Lower lobe of right lung (tissue), 2 donors: Measurements from ENCODE around the gene ELOVL7. TPM values are rescaled to one million over a fixed set of nuclear protein-coding genes. Genes with fewer than 3 reads are reported as not detected.

Experiments
- ATAC-seq, 2 donors: fragments of 200-7000 bp; cut with Tn5 transposase; one replicate each; pipeline ENCODE4 v1.9.1; 2020 to 2022; ENCODE audit warnings: mild to moderate bottlenecking in 2 of 2, moderate library complexity in 2 of 2
- DNase-seq: peaks from one replicate; pipeline ENCODE4 v3.0.0-alpha.2; 2020
- H3K27ac ChIP-seq: fragments of 200-600 bp; one replicate; pipeline ENCODE4 v1.8.0; 2022
- H3K27me3 ChIP-seq: fragments of 200-600 bp; one replicate; pipeline ENCODE4 v1.8.0; 2022; ENCODE audit warnings: low read depth
- H3K36me3 ChIP-seq: fragments of 200-600 bp; one replicate; pipeline ENCODE4 v1.8.0; 2022; ENCODE audit warnings: mild to moderate bottlenecking
- H3K4me1 ChIP-seq: fragments of 200-600 bp; one replicate; pipeline ENCODE4 v1.8.0; 2022
- H3K4me3 ChIP-seq: fragments of 200-600 bp; one replicate; pipeline ENCODE4 v1.8.0; 2022; ENCODE audit warnings: mild to moderate bottlenecking
- H3K9me3 ChIP-seq: fragments of 200-600 bp; one replicate; pipeline ENCODE4 v1.8.0; 2022
- intact Hi-C: fragments of 100-400 bp; cut with DNase I; formaldehyde crosslinking; loops from one replicate; pipeline ENCODE4 v1.11.0; 2022
- total RNA-seq: library from RNA; stranded (reverse); fragmentation: NEBNext Ultra II Directional; extraction: Animal tissue kit (Norgen Biotek cat#: 25700); gene quantifications from one replicate; pipeline ENCODE4 v1.2.1, GENCODE V29; 2021
- TF ChIP-seq, protein P1 (sequence below): fragments of 200-600 bp; IDR thresholded peaks from one replicate; pipeline ENCODE4 v1.8.0; 2022; ENCODE audit warnings: antibody characterized with exemption, mild to moderate bottlenecking
- donor health status: DM: no; HTN: yes; CAD: no; lungs with severe emphysema.

Gene ELOVL7
- total RNA-seq, 1 donor from 2014 or later, result 5.8 TPM

DNA sequence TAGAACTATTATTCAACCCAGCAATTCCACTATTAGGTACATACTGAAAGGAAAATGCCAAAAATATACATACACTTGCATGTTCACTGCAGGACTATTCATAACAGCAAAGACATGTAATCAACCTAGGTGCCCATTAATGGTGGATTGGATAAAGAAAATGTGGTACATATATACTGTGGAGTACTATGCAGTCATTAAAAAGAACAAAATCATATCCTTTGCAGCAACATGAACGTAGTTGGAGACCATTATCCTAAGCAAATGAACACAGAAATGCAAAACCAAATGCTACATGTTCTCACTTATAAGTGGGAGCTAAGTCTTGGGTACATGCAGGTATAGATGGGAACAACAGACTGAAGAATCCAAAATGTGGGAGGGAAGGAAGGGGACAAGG lies 67.7 kb downstream of the ELOVL7 start:
- Histone ChIP-seq H3K4me3 (no peak overlapping the region), H3K36me3 (no peaks in the 10 kb centered on the region), H3K9me3 (no peaks in the 10 kb centered on the region), H3K27ac (no peak overlapping the region), H3K4me1 (no peaks in the 10 kb centered on the region), H3K27me3 (no peaks in the 10 kb centered on the region)
- TF ChIP-seq, protein P1, sequence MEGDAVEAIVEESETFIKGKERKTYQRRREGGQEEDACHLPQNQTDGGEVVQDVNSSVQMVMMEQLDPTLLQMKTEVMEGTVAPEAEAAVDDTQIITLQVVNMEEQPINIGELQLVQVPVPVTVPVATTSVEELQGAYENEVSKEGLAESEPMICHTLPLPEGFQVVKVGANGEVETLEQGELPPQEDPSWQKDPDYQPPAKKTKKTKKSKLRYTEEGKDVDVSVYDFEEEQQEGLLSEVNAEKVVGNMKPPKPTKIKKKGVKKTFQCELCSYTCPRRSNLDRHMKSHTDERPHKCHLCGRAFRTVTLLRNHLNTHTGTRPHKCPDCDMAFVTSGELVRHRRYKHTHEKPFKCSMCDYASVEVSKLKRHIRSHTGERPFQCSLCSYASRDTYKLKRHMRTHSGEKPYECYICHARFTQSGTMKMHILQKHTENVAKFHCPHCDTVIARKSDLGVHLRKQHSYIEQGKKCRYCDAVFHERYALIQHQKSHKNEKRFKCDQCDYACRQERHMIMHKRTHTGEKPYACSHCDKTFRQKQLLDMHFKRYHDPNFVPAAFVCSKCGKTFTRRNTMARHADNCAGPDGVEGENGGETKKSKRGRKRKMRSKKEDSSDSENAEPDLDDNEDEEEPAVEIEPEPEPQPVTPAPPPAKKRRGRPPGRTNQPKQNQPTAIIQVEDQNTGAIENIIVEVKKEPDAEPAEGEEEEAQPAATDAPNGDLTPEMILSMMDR, result no peak
- intact Hi-C loops, result no loop called here
- ATAC-seq (no peak), DNase-seq (no peak)

DNA sequence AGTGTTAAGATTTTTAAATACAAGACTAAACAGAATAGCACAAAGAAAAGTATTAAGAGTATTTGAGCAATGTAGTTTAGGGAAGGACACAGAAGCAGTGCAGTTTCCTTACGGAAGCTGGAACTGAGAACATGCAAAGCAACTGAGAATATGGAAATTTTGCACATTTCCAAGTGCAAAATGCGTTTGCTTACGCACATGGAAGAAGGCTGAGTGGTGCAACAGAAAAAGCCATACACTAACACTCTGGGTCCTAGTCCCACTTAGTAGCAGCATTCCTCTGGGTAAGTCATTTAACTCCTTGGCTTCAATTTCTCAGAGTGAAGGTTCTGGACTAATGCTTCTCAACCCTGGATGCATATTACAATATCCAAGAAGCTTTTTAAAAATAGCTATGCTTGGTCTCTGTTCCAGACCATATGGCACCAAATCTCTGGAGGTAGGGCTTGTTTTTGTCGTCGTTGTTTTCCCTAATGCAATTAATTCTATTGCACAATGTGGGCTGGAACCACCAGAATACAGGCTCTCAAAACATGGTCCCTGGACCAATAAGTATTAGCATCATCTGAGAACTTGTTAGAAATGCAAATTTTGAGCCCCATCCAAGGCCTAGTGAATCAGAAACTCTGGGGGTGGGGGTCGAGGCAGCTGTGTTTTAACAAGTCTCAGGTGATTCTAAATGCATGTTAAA lies 78.9 kb downstream of the ELOVL7 start:
- TF ChIP-seq, protein P1, result no peak
- Histone ChIP-seq H3K4me3 (no peak overlapping the region), H3K27me3 (no peaks in the 10 kb centered on the region), H3K4me1 (no peaks in the 10 kb centered on the region), H3K9me3 (no peaks in the 10 kb centered on the region), H3K36me3 (no peaks in the 10 kb centered on the region), H3K27ac (no peak overlapping the region)
- intact Hi-C loops, result no loop called here
- DNase-seq, result no peak
- no peak for ATAC-seq

DNA sequence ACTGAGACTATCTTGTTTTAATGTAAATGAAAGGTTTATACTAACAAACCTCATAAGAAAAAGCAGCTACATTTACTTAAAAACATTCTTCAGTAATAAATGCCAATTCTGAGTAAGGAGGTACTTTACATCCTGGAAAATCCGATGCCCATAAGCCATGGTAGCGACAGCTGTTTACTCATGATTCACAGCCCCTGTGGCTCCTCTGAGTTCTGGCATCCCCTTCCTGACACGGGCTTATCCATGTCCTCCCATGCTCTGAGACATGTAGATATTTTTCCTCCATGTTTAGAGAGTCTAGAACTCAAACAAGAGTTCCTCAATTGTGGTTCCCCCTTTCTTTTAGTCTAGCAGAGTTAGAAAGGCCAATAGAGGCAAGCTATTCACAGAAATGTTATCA lies 81.0 kb downstream of the ELOVL7 start:
- Histone ChIP-seq H3K36me3 (no peaks in the 10 kb centered on the region), H3K27ac (no peak overlapping the region), H3K4me1 (no peaks in the 10 kb centered on the region), H3K27me3 (no peaks in the 10 kb centered on the region), H3K9me3 (no peaks in the 10 kb centered on the region), H3K4me3 (no peak overlapping the region)
- intact Hi-C loops, result no loop called here
- ATAC-seq, result no peak
- TF ChIP-seq, protein P1, result no peak
- no peak for DNase-seq

DNA sequence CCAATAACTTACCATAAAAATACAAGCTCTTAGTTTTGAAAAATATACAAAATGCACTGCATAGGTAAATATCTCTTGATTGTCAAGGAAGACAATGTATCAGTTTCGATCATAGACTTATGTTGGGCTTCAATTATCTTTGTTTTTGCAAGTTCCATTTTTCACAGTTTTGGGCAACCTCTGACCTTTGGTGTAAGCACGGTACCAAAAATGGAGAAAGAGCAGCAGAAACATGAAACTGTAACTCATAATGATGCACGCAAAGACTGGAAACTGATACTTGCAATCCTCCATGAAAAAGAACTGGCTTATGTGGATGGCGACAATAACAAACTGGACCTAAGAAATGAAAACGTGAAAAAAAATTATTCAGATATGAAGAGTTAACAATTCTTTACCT lies 89.6 kb downstream of the ELOVL7 start:
- TF ChIP-seq, protein P1, result no peak
- no peaks in the 10 kb centered on the region for H3K27me3 ChIP-seq
- H3K4me1 ChIP-seq, result no peaks in the 10 kb centered on the region
- no peaks in the 10 kb centered on the region for H3K9me3 ChIP-seq
- ATAC-seq (no peak), DNase-seq (no peak)
- intact Hi-C loops, result no loop called here
- no peak overlapping the region for H3K4me3 ChIP-seq
- no peak overlapping the region for H3K27ac ChIP-seq
- no peaks in the 10 kb centered on the region for H3K36me3 ChIP-seq

DNA sequence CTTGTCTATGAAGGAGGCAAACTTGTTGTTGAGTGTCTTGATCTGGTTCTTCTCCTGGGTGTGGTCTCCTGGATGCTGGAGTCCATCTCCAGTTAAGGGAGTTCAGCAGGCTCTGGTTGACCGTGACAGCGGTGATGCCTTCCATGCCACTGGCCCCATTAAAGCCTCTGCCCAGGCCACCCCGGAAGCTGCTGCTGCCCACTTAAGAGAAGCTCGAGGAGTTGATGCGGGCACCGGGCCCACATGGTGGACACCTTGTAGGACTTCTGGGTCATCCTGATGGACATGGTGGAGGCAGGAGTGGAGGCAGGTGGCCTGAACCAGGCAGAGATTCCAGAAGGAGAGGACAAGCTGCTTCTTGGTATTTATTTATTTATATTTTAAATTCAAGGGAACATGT lies 99.4 kb downstream of the ELOVL7 start:
- DNase-seq (no peak), ATAC-seq (no peak)
- intact Hi-C loops, result no loop called here
- TF ChIP-seq, protein P1, result no peak
- Histone ChIP-seq H3K4me1 (no peaks in the 10 kb centered on the region), H3K27me3 (no peaks in the 10 kb centered on the region), H3K36me3 (no peaks in the 10 kb centered on the region), H3K9me3 (no peaks in the 10 kb centered on the region), H3K4me3 (no peak overlapping the region), H3K27ac (no peak overlapping the region)
